ENCODE data around the gene SEMA3G.

Gene SEMA3G

GRCh38 chr3:52388933-52389332, 56.0 kb downstream of the SEMA3G start:
- no peaks in the 10 kb centered on the region for H3K4me1 ChIP-seq
- no peaks in the 10 kb centered on the region for H3K79me2 ChIP-seq
- no peaks in the 10 kb centered on the region for H3K36me3 ChIP-seq (ENCODE audit: control insufficient read depth, insufficient read depth, low read length)
- H2AFZ ChIP-seq, result no peak overlapping the region
- H3K9me3 ChIP-seq (ENCODE audit: control insufficient read depth, low read length), result no peaks in the 10 kb centered on the region
- no peak overlapping the region for H3K4me3 ChIP-seq (ENCODE audit: low read depth, low read length)
- H3K27me3 ChIP-seq (ENCODE audit: control insufficient read depth, insufficient read depth, low read length), result no peaks in the 10 kb centered on the region
- H3K9ac ChIP-seq, result no peak overlapping the region
- H3K4me2 ChIP-seq (ENCODE audit: low read length), result no peak overlapping the region
- no peak overlapping the region for H3K27ac ChIP-seq
- no peak for TF ChIP-seq CTCF (IDR thresholded peaks at IDR 0.05)

DNA sequence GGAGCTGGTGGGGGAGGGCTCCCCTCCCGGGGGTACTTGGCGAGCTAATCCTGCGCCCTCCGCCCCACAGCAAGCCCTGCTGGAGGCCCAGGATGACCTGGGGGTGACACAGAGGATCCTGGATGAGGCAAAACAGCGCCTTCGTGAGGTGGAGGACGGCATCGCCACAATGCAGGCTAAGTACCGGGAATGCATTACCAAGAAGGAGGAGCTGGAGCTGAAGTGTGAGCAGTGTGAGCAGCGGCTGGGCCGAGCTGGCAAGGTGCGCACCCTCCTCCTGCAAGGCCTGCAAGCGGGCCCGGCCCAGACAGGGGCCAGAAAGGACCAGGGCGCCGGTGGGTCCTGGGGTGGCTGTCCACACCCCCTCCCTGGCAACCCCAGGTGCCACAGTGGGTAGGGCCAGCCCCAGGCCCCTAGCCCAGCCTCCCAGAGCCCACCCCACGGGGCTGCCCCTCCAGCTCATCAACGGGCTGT, 56.5 kb downstream of the SEMA3G start:
- H3K27ac ChIP-seq, result no peak overlapping the region
- no peaks in the 10 kb centered on the region for H3K36me3 ChIP-seq (ENCODE audit: control insufficient read depth, insufficient read depth, low read length)
- no peak overlapping the region for H3K9ac ChIP-seq
- no peak overlapping the region for H2AFZ ChIP-seq
- no peaks in the 10 kb centered on the region for H3K79me2 ChIP-seq
- no peak overlapping the region for H3K4me3 ChIP-seq (ENCODE audit: low read depth, low read length)
- no peaks in the 10 kb centered on the region for H3K9me3 ChIP-seq (ENCODE audit: control insufficient read depth, low read length)
- H3K4me2 ChIP-seq (ENCODE audit: low read length), result no peak overlapping the region
- no peaks in the 10 kb centered on the region for H3K4me1 ChIP-seq
- TF ChIP-seq CTCF (IDR thresholded peaks at IDR 0.05), result no peak
- no peaks in the 10 kb centered on the region for H3K27me3 ChIP-seq (ENCODE audit: control insufficient read depth, insufficient read depth, low read length)

GRCh38 chr3:52387481-52387880, 57.4 kb downstream of the SEMA3G start:
- Histone ChIP-seq H3K4me2 (ENCODE audit: low read length) (no peak overlapping the region), H3K79me2 (no peaks in the 10 kb centered on the region), H3K4me1 (no peaks in the 10 kb centered on the region), H2AFZ (no peak overlapping the region), H3K27me3 (ENCODE audit: control insufficient read depth, insufficient read depth, low read length) (no peaks in the 10 kb centered on the region), H3K27ac (no peak overlapping the region), H3K9ac (no peak overlapping the region), H3K4me3 (ENCODE audit: low read depth, low read length) (no peak overlapping the region), H3K9me3 (ENCODE audit: control insufficient read depth, low read length) (no peaks in the 10 kb centered on the region), H3K36me3 (ENCODE audit: control insufficient read depth, insufficient read depth, low read length) (no peaks in the 10 kb centered on the region)
- TF ChIP-seq CTCF (IDR thresholded peaks at IDR 0.05), result no peak

DNA sequence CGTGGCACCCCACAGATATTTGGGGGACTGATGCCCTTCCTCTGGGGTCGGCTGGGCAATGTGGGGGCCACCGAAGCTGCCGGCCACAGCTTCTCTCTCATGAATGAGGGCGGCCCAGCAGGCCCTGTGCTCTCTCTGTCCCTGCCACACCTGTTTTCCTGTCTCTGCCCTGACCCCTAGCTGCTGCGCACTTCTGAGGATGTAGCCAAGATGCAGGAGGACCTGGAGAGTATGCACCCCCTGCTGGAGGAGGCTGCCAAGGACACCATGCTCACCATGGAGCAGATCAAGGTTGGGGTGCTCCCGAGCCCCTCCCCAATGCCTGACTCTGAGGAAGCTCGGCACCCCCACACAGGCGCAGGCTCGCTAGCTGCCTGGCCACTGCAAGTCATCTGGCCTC, 59.7 kb downstream of the SEMA3G start:
- no peaks in the 10 kb centered on the region for H3K4me1 ChIP-seq
- H3K4me2 ChIP-seq (ENCODE audit: low read length), result no peak overlapping the region
- H3K36me3 ChIP-seq (ENCODE audit: control insufficient read depth, insufficient read depth, low read length), result no peaks in the 10 kb centered on the region
- H3K9ac ChIP-seq, result no peak overlapping the region
- H3K9me3 ChIP-seq (ENCODE audit: control insufficient read depth, low read length), result no peaks in the 10 kb centered on the region
- H3K79me2 ChIP-seq, result no peaks in the 10 kb centered on the region
- no peaks in the 10 kb centered on the region for H3K27me3 ChIP-seq (ENCODE audit: control insufficient read depth, insufficient read depth, low read length)
- TF ChIP-seq CTCF (IDR thresholded peaks at IDR 0.05), result peak; percentile 43
- H3K27ac ChIP-seq, result no peak overlapping the region
- H2AFZ ChIP-seq, result no peak overlapping the region
- no peak overlapping the region for H3K4me3 ChIP-seq (ENCODE audit: low read depth, low read length)

- H3K9me3 ChIP-seq (ENCODE audit: control insufficient read depth, low read length), result no peaks in the 10 kb centered on the region
- no peaks in the 10 kb centered on the region for H3K27me3 ChIP-seq (ENCODE audit: control insufficient read depth, insufficient read depth, low read length)
- no peaks in the 10 kb centered on the region for H3K4me1 ChIP-seq
- H3K79me2 ChIP-seq, result no peaks in the 10 kb centered on the region
- TF ChIP-seq CTCF (IDR thresholded peaks at IDR 0.05), result no peak
- H2AFZ ChIP-seq, result no peak overlapping the region
- no peaks in the 10 kb centered on the region for H3K36me3 ChIP-seq (ENCODE audit: control insufficient read depth, insufficient read depth, low read length)
- H3K9ac ChIP-seq, result no peak overlapping the region
- no peak overlapping the region for H3K27ac ChIP-seq
- H3K4me2 ChIP-seq (ENCODE audit: low read length), result no peak overlapping the region
- no peak overlapping the region for H3K4me3 ChIP-seq (ENCODE audit: low read depth, low read length)
These were observed 60.7 kb downstream of the SEMA3G start for GRCh38 chr3:52384019-52384761.
